ENCODE data around the gene TXNRD2. TPM values are rescaled to one million over a fixed set of nuclear protein-coding genes. Genes with fewer than 3 reads are reported as not detected.

TXNRD2 gene
- total RNA-seq, 1 experiment from 2014 or later = 22.9 TPM

DNA sequence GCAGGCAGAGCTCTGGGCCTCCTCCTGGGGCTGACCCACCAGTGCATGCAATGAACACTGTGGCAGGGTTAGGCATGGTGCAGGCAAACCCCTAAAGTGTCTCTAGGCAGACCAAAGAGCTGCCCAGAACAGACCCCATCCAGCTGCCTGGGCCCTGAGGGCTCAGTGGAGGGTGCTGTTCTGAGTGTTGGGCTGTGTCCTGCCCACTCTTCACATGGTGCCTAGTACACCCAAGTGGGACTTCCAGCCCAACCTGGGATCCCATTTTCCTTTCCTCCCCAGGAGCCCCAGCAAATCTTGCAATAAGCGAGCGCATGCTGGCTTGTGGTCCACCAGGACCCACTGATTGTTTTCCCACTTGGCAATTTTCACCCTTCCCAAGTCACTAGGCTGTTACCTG is 48.6 kb upstream of the TXNRD2 start:
- no peak overlapping the region for H4K91ac ChIP-seq (ENCODE audit: insufficient read length, low read depth, low read length)
- no peak overlapping the region for H2BK20ac ChIP-seq (ENCODE audit: low read depth, low read length, poor library complexity, severe bottlenecking)
- H3K27me3 ChIP-seq (ENCODE audit: insufficient read depth, low read length) = no peaks in the 10 kb centered on the region
- H3K4me3 Mint-ChIP-seq = no peak overlapping the region
- peaks cover under 1% of the 10 kb centered on the region for H3K79me1 ChIP-seq (ENCODE audit: insufficient read depth, low read depth, low read length, poor library complexity, severe bottlenecking)
- H2BK120ac ChIP-seq (ENCODE audit: low read depth, low read length, poor library complexity, severe bottlenecking) = no peak overlapping the region
- H2AK5ac ChIP-seq (ENCODE audit: insufficient read length, low read length) = no peak overlapping the region
- H3K9me3 Mint-ChIP-seq = no peaks in the 10 kb centered on the region; a peak in 1 of 5 replicates
- no peak overlapping the region for H2BK15ac ChIP-seq (ENCODE audit: low read depth, low read length)
- no peak overlapping the region for H3K9ac ChIP-seq (ENCODE audit: extremely low read depth, insufficient read length, low read length)
- H2BK5ac ChIP-seq (ENCODE audit: insufficient read length, low read length) = no peak overlapping the region
- H4K5ac ChIP-seq (ENCODE audit: insufficient read length, low read depth, low read length) = no peak overlapping the region
- no peaks in the 10 kb centered on the region for H3K23me2 ChIP-seq (ENCODE audit: insufficient read length, low read depth, low read length, poor library complexity, severe bottlenecking)
- H3K56ac ChIP-seq (ENCODE audit: insufficient read length, low read depth, low read length) = no peak overlapping the region
- no peak overlapping the region for H3K27ac Mint-ChIP-seq
- no peak overlapping the region for H3K4me2 ChIP-seq (ENCODE audit: insufficient read depth, insufficient read length, low read length)
- TF ChIP-seq, protein P1, sequence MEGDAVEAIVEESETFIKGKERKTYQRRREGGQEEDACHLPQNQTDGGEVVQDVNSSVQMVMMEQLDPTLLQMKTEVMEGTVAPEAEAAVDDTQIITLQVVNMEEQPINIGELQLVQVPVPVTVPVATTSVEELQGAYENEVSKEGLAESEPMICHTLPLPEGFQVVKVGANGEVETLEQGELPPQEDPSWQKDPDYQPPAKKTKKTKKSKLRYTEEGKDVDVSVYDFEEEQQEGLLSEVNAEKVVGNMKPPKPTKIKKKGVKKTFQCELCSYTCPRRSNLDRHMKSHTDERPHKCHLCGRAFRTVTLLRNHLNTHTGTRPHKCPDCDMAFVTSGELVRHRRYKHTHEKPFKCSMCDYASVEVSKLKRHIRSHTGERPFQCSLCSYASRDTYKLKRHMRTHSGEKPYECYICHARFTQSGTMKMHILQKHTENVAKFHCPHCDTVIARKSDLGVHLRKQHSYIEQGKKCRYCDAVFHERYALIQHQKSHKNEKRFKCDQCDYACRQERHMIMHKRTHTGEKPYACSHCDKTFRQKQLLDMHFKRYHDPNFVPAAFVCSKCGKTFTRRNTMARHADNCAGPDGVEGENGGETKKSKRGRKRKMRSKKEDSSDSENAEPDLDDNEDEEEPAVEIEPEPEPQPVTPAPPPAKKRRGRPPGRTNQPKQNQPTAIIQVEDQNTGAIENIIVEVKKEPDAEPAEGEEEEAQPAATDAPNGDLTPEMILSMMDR (conservative IDR thresholded peaks at IDR 0.05) = no peak
- no peak overlapping the region for H4K8ac ChIP-seq (replicated peaks; ENCODE audit: insufficient read length, low read depth, low read length)
- H3K27ac ChIP-seq (ENCODE audit: insufficient read length, low read depth, low read length) = no peak overlapping the region
- peaks cover 2 to 19% of the 10 kb centered on the region in 2 experiments; a peak in 3 of 4 replicates for H3K4me1 Mint-ChIP-seq
- WGBS (ENCODE audit: extremely low coverage, insufficient read length, low lambda C conversion rate) = no CpG with 5 or more reads among the region's 2 CpGs
- no peak overlapping the region for H3T11ph ChIP-seq (ENCODE audit: low read length)
- H3K4ac ChIP-seq (ENCODE audit: low read depth, low read length) = no peak overlapping the region
- no peak overlapping the region for H3K23ac ChIP-seq (ENCODE audit: insufficient read length, low read depth, low read length)
- no peaks in the 10 kb centered on the region for H3K9me3 ChIP-seq (ENCODE audit: control insufficient read depth, low read depth, low read length)
- 0 out of 2 replicates have a peak overlapping the region, but pooled peaks have one; percentile 21 for H3K14ac ChIP-seq (ENCODE audit: insufficient read depth, low read length)
- no peaks in the 10 kb centered on the region; the same call in 1 of the 2 replicates for H3K4me1 ChIP-seq (ENCODE audit: insufficient read depth, low read length)
- no peak overlapping the region for H2AFZ ChIP-seq (ENCODE audit: low read length)
- no peaks in the 10 kb centered on the region for H3K79me2 ChIP-seq (ENCODE audit: insufficient read depth, low read length)
- DNase-seq = no peak
- peaks cover 3% of the 10 kb centered on the region for H4K20me1 ChIP-seq (ENCODE audit: control insufficient read depth, insufficient read depth, insufficient read length)
- no peak overlapping the region for H2BK12ac ChIP-seq (ENCODE audit: insufficient read length, low read depth, low read length)
- no peaks in the 10 kb centered on the region for H3K27me3 Mint-ChIP-seq (ENCODE audit: low read depth)
- no peaks in the 10 kb centered on the region; a peak in 1 of 7 replicates for H3K36me3 Mint-ChIP-seq (ENCODE audit: insufficient read depth in 1 of 3, low read depth in 3 of 3)
- H3K18ac ChIP-seq (ENCODE audit: insufficient read length, low read depth, low read length) = no peak overlapping the region
